CD14-positive monocyte (primary cell): ENCODE results near the gene CENPF. TPM values are rescaled to one million over a fixed set of nuclear protein-coding genes. Genes with fewer than 3 reads are reported as not detected.
A peak's percentile ranks its signal among the peaks of the same experiment; 100 is the strongest.

Experiments used
- DNase-seq, 3 donors: peaks; one replicate each; pipeline ENCODE4 v3.0.0-alpha.2; 2011 to 2022
- H2AFZ ChIP-seq: 2 replicates; pipeline ENCODE4 v1.6.0; 2012; ENCODE audit warnings: mild to moderate bottlenecking, low read depth, low read length, inconsistent platforms; ENCODE audit not compliant: insufficient read depth, poor library complexity, severe bottlenecking
- H3K27ac ChIP-seq, 2 donors: 1 replicate in 1 of 2; 2 replicates in 1 of 2; pipeline ENCODE4 v1.5.1; 2012 to 2013; ENCODE audit warnings: low read length in 2 of 2, control low read depth in 1 of 2, inconsistent platforms in 1 of 2, low read depth in 1 of 2, mild to moderate bottlenecking in 1 of 2
- H3K27me3 ChIP-seq, 2 donors: one replicate each; pipeline versions ENCODE4 v1.6.0 to v1.6.1; 2011 to 2013; ENCODE audit warnings: low read length in 2 of 2; ENCODE audit not compliant: control insufficient read depth in 2 of 2, insufficient read depth in 2 of 2
- H3K36me3 ChIP-seq, 2 donors: replicated peaks in 1 of 2; 1 replicate in 1 of 2; 2 replicates in 1 of 2; pipeline versions ENCODE4 v1.5.1 to v1.6.1; 2012 to 2013; ENCODE audit warnings: low read length in 2 of 2, control low read depth in 1 of 2, inconsistent platforms in 1 of 2, mild to moderate bottlenecking in 1 of 2; ENCODE audit not compliant: insufficient read depth in 2 of 2, control insufficient read depth in 1 of 2
- H3K4me1 ChIP-seq, 2 donors: 1 replicate in 1 of 2; 2 replicates in 1 of 2; pipeline versions ENCODE4 v1.5.1 to v1.6.1; 2012 to 2013; ENCODE audit warnings: low read length in 2 of 2, control low read depth in 1 of 2, inconsistent platforms in 1 of 2, mild to moderate bottlenecking in 1 of 2, moderate library complexity in 1 of 2; ENCODE audit not compliant: insufficient read depth in 2 of 2, control insufficient read depth in 1 of 2
- H3K4me2 ChIP-seq: replicated peaks from 2 replicates; pipeline ENCODE3; 2012; ENCODE audit warnings: low read length, moderate library complexity, mild to moderate bottlenecking; ENCODE audit not compliant: poor library complexity, severe bottlenecking; ENCODE audit errors: extremely low read depth
- H3K4me3 ChIP-seq, 3 experiments: fragments of 200-600 bp in 1 of 3; sonication (generic) in 1 of 3; replicated peaks in 1 of 3; 1 replicate in 2 of 3; 2 replicates in 1 of 3; pipeline ENCODE4 v1.5.1; 2011 to 2013; ENCODE audit warnings: low read length in 3 of 3, mild to moderate bottlenecking in 3 of 3, control low read depth in 2 of 3, low read depth in 2 of 3, inconsistent platforms in 1 of 3, moderate library complexity in 1 of 3
- H3K79me2 ChIP-seq: 2 replicates; pipeline ENCODE4 v1.6.0; 2012; ENCODE audit warnings: mild to moderate bottlenecking, control low read depth, inconsistent platforms, low read length, moderate library complexity; ENCODE audit not compliant: insufficient read depth
- H3K9ac ChIP-seq: 2 replicates; pipeline ENCODE4 v1.6.0; 2017; ENCODE audit warnings: low read length, mild to moderate bottlenecking; ENCODE audit not compliant: insufficient read depth, poor library complexity, severe bottlenecking
- H3K9me3 ChIP-seq, 2 donors: replicated peaks in 1 of 2; 1 replicate in 1 of 2; 2 replicates in 1 of 2; pipeline versions ENCODE4 v1.5.1 to v1.6.1; 2012 to 2013; ENCODE audit warnings: low read length in 2 of 2, control low read depth in 1 of 2; ENCODE audit not compliant: control insufficient read depth in 1 of 2, insufficient read depth in 1 of 2
- H4K20me1 ChIP-seq: 2 replicates; pipeline ENCODE4 v1.6.0; 2012; ENCODE audit warnings: mild to moderate bottlenecking, low read length, control low read depth, moderate library complexity; ENCODE audit not compliant: insufficient read depth
- H3K27ac Mint-ChIP-seq, 7 donors: one replicate each; pipeline ENCODE4 v1.8.0; 2020; ENCODE audit warnings: mild to moderate bottlenecking in 7 of 7, mixed read lengths in 7 of 7, moderate library complexity in 6 of 7, inconsistent platforms in 2 of 7
- H3K27me3 Mint-ChIP-seq, 3 donors: one replicate each; pipeline ENCODE4 v1.8.0; 2021 to 2022; ENCODE audit warnings: low read depth in 3 of 3, mild to moderate bottlenecking in 3 of 3, mixed read lengths in 3 of 3, moderate library complexity in 3 of 3, inconsistent platforms in 1 of 3
- H3K36me3 Mint-ChIP-seq, 2 donors: one replicate each; pipeline ENCODE4 v1.8.0; 2020; ENCODE audit warnings: mixed read lengths in 2 of 2, inconsistent platforms in 1 of 2, mild to moderate bottlenecking in 1 of 2
- H3K4me1 Mint-ChIP-seq: one replicate; pipeline ENCODE4 v1.8.0; 2020; ENCODE audit warnings: mild to moderate bottlenecking, mixed read lengths
- H3K4me3 Mint-ChIP-seq, 2 donors: one replicate each; pipeline ENCODE4 v1.8.0; 2020; ENCODE audit warnings: mild to moderate bottlenecking in 2 of 2, mixed read lengths in 2 of 2, moderate library complexity in 1 of 2
- H3K9me3 Mint-ChIP-seq, 7 donors: one replicate each; pipeline ENCODE4 v1.8.0; 2020 to 2022; ENCODE audit warnings: mixed read lengths in 7 of 7, mild to moderate bottlenecking in 6 of 7, moderate library complexity in 6 of 7, inconsistent platforms in 2 of 7
- WGBS: methylation state at CpG from one replicate; pipeline ENCODE4 v1.1.5; 2013; ENCODE audit warnings: missing lambda C conversion rate; ENCODE audit not compliant: insufficient coverage; 5-methylcytosine and 5-hydroxymethylcytosine counted together
- intact Hi-C, 2 donors: fragments of 100-400 bp; cut with micrococcal nuclease; formaldehyde crosslinking; loops; one replicate each; pipeline versions ENCODE4 v1.15.0 to v1.15.1; 2023
- polyA plus RNA-seq, 3 donors: library from polyadenylated mRNA; depleted of rRNA in 1 of 3; unstranded in 2 of 3; stranded (reverse) in 1 of 3; fragments of 300-500 nt in 2 of 3; fragments of >200 nt in 1 of 3; fragmentation: Illumina TruSeq in 2 of 3; gene quantifications; 1 replicate in 2 of 3; 2 replicates in 1 of 3; pipeline ENCODE4 v1.2.3, GENCODE V29; 2012 to 2021
- TF ChIP-seq, protein P1 (sequence below): fragments of 200-600 bp; IDR thresholded peaks from one replicate; pipeline ENCODE4 v1.8.0; 2022; ENCODE audit warnings: antibody characterized with exemption, mild to moderate bottlenecking

The CENPF gene
- polyA plus RNA-seq, 3 donors, result 0.01 to 0.29 TPM; not detected in 1

DNA sequence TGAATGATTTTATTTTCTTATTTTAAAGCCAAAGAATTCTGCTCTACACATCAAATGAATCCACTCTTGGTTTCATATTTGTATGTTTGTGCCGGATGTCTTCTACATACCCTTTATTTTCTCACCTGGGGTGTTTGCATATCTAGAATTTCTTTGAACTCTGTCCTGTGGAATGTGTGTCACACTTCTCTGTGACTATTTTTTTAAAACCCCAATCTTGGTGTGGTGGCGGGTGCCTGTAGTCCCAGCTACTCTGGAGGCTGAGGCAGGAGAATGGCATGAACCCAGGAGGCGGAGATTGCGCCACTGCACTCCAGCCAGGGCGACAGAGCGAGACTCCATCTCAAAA is 35.4 kb downstream of the CENPF start:
- Histone ChIP-seq H3K36me3 (peaks cover 55 to 100% of the 10 kb centered on the region in 2 donors), H3K4me1 (no peaks in the 10 kb centered on the region), H3K27ac (no peak overlapping the region), H3K9ac (no peak overlapping the region), H4K20me1 (no peaks in the 10 kb centered on the region), H2AFZ (no peak overlapping the region), H3K27me3 (no peaks in the 10 kb centered on the region), H3K9me3 (no peaks in the 10 kb centered on the region), H3K4me2 (no peak overlapping the region), H3K4me3 (no peak overlapping the region), H3K79me2 (no peaks in the 10 kb centered on the region)
- Mint-ChIP-seq H3K9me3 (no peaks in the 10 kb centered on the region), H3K36me3 (peaks cover 38 to 58% of the 10 kb centered on the region in 2 donors), H3K4me1 (no peaks in the 10 kb centered on the region), H3K27me3 (no peaks in the 10 kb centered on the region), H3K4me3 (no peak overlapping the region), H3K27ac (peak overlapping the region in 3 of 7 donors; percentile 38 to 81 (median 44))
- intact Hi-C loops, result no loop called here
- no peak for DNase-seq
- TF ChIP-seq, protein P1, sequence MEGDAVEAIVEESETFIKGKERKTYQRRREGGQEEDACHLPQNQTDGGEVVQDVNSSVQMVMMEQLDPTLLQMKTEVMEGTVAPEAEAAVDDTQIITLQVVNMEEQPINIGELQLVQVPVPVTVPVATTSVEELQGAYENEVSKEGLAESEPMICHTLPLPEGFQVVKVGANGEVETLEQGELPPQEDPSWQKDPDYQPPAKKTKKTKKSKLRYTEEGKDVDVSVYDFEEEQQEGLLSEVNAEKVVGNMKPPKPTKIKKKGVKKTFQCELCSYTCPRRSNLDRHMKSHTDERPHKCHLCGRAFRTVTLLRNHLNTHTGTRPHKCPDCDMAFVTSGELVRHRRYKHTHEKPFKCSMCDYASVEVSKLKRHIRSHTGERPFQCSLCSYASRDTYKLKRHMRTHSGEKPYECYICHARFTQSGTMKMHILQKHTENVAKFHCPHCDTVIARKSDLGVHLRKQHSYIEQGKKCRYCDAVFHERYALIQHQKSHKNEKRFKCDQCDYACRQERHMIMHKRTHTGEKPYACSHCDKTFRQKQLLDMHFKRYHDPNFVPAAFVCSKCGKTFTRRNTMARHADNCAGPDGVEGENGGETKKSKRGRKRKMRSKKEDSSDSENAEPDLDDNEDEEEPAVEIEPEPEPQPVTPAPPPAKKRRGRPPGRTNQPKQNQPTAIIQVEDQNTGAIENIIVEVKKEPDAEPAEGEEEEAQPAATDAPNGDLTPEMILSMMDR, result no peak
- WGBS, result 100% methylated on average over 3 of the region's 6 CpGs

DNA sequence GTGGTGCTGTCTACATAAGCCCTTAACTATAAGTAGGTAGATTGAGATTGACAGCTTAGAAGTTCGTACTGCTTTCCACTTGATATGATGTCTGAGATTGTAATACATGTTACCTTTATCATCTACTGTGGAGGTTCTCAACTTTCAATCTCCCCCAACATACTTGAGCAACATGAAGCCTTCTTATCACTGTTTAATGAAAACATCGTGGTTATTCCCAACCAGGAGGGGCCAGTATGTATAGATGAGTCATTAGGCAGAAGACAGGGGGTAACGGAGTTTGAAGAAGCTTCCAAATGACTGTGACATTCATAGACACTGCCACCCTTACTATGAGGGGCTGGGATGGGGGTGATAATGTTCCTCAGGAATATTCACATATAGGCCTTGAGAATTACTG is 36.0 kb downstream of the CENPF start:
- Histone ChIP-seq H3K9me3 (no peaks in the 10 kb centered on the region), H3K4me1 (no peaks in the 10 kb centered on the region), H4K20me1 (no peaks in the 10 kb centered on the region), H3K36me3 (peaks cover 52 to 100% of the 10 kb centered on the region in 2 donors), H3K9ac (no peak overlapping the region), H3K27ac (no peak overlapping the region), H3K4me2 (no peak overlapping the region), H3K27me3 (no peaks in the 10 kb centered on the region), H3K4me3 (no peak overlapping the region), H3K79me2 (no peaks in the 10 kb centered on the region), H2AFZ (no peak overlapping the region)
- Mint-ChIP-seq H3K27ac (no peak overlapping the region), H3K4me1 (no peaks in the 10 kb centered on the region), H3K27me3 (no peaks in the 10 kb centered on the region), H3K9me3 (no peaks in the 10 kb centered on the region), H3K4me3 (no peak overlapping the region), H3K36me3 (peaks cover 35 to 57% of the 10 kb centered on the region in 2 donors)
- no peak for DNase-seq
- intact Hi-C loops, result no loop called here
- WGBS, result no CpG with 5 or more reads among the region's 3 CpGs
- TF ChIP-seq, protein P1, result no peak
